Activated CD8-positive, alpha-beta T cell treated with anti-CD3 and anti-CD28 coated beads for 36 hours (primary cell): Measurements from ENCODE around the gene GCDH. TPM values are rescaled to one million over a fixed set of nuclear protein-coding genes. Genes with fewer than 3 reads are reported as not detected.
A peak's percentile ranks its signal among the peaks of the same experiment; 100 is the strongest.

Experiments used
- ATAC-seq: fragments of 200-7000 bp; cut with Tn5 transposase; one replicate; pipeline ENCODE4 v1.10.0; 2021; ENCODE audit warnings: mild to moderate bottlenecking, moderate library complexity
- CTCF ChIA-PET: fragments of 350-600 bp; sonication (Branson Sonifier 250); formaldehyde crosslinking; loops from one replicate; lab custom pipeline; 2021; ENCODE audit warnings: antibody characterized with exemption; lab: Charles Lee
- POLR2A ChIA-PET: fragments of 350-600 bp; sonication (Branson Sonifier 250); formaldehyde crosslinking; loops from one replicate; lab custom pipeline; 2021; ENCODE audit warnings: antibody characterized with exemption; lab: Charles Lee
- DNase-seq: peaks from one replicate; pipeline ENCODE4 v3.0.0-alpha.2; 2020
- H3K27ac Mint-ChIP-seq: one replicate; pipeline ENCODE4 v1.8.0; 2021; ENCODE audit warnings: mild to moderate bottlenecking, mixed read lengths
- H3K27me3 Mint-ChIP-seq: one replicate; pipeline ENCODE4 v1.8.0; 2021; ENCODE audit warnings: mixed read lengths
- H3K36me3 Mint-ChIP-seq: one replicate; pipeline ENCODE4 v1.8.0; 2021; ENCODE audit warnings: low read depth, mixed read lengths
- H3K4me1 Mint-ChIP-seq: one replicate; pipeline ENCODE4 v1.8.0; 2021; ENCODE audit warnings: low read depth, mixed read lengths
- H3K4me3 Mint-ChIP-seq: one replicate; pipeline ENCODE4 v1.8.0; 2021; ENCODE audit warnings: mild to moderate bottlenecking, moderate library complexity, mixed read lengths
- H3K9me3 Mint-ChIP-seq: one replicate; pipeline ENCODE4 v1.8.0; 2021; ENCODE audit warnings: mixed read lengths
- intact Hi-C: fragments of 100-400 bp; cut with micrococcal nuclease; formaldehyde crosslinking; loops from one replicate; pipeline ENCODE4 v1.10.0; 2022
- total RNA-seq, 2 experiments: library from RNA; stranded (reverse); gene quantifications; one replicate each; pipeline ENCODE4 v1.2.3, GENCODE V29; 2021
- TF ChIP-seq, protein P1 (sequence below): fragments of 200-600 bp; IDR thresholded peaks from one replicate; pipeline ENCODE4 v1.8.0; 2022; ENCODE audit warnings: antibody characterized with exemption, mild to moderate bottlenecking

The GCDH gene
- total RNA-seq, 2 experiments from 2014 or later = 37.5 to 43.8 TPM

DNA sequence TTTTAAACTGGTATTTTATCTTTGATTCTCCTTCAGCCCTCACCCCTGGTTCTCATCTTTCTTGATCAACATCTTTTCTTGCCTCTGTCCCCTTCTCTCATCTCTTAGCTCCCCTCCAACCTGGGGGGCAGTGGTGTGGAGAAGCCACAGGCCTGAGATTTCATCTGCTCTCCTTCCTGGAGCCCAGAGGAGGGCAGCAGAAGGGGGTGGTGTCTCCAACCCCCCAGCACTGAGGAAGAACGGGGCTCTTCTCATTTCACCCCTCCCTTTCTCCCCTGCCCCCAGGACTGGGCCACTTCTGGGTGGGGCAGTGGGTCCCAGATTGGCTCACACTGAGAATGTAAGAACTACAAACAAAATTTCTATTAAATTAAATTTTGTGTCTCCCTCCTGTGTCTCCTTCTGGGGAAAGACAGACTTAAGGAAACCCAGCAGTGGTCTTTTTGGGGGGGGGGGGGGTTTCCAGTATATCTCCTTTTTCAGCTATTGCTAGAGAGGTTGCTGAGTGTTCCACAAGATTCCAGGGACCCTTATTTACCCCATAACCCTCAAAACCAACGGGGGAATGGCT is 53.2 kb downstream of the GCDH start:
- peaks cover 57% of the 10 kb centered on the region for H3K4me1 Mint-ChIP-seq
- POLR2A ChIA-PET = interaction anchor here (0.8 to 1.6 kb wide), 7 partner anchors 10 to 58 kb away, joined by 3 to 7 read pairs (median 4); partner anchors contain the start of gene FARSA
- TF ChIP-seq, protein P1, sequence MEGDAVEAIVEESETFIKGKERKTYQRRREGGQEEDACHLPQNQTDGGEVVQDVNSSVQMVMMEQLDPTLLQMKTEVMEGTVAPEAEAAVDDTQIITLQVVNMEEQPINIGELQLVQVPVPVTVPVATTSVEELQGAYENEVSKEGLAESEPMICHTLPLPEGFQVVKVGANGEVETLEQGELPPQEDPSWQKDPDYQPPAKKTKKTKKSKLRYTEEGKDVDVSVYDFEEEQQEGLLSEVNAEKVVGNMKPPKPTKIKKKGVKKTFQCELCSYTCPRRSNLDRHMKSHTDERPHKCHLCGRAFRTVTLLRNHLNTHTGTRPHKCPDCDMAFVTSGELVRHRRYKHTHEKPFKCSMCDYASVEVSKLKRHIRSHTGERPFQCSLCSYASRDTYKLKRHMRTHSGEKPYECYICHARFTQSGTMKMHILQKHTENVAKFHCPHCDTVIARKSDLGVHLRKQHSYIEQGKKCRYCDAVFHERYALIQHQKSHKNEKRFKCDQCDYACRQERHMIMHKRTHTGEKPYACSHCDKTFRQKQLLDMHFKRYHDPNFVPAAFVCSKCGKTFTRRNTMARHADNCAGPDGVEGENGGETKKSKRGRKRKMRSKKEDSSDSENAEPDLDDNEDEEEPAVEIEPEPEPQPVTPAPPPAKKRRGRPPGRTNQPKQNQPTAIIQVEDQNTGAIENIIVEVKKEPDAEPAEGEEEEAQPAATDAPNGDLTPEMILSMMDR = no peak

GRCh38 chr19:12945479-12946091 is 54.6 kb downstream of the GCDH start, which contains the start of gene RAD23A:
TSS of gene RAD23A (plus strand) at chr19:12945862. CDS start at chr19:12945949, 87 bp downstream.
- ATAC-seq = peak; percentile 87
- Mint-ChIP-seq H3K4me3 (peak within 1 kb of the TSS; percentile 85), H3K27ac (peak within 1 kb of the TSS; percentile 96), H3K4me1 (peaks cover 44% of the 10 kb centered on the region), H3K9me3 (no peaks in the 10 kb centered on the region), H3K36me3 (peaks cover 81% of the 10 kb centered on the region), H3K27me3 (no peaks in the 10 kb centered on the region)
- DNase-seq = peak; percentile 99
- ChIA-PET CTCF (interaction anchor here (1.3 kb wide), 1 partner anchor 20 kb away, joined by 8 read pairs; no protein-coding TSS in a partner anchor), POLR2A (interaction anchor here (1.2 to 4.0 kb wide), 3 partner anchors 8 to 12 kb away, joined by 4 to 30 read pairs (median 17); partner anchors contain the start of genes FARSA and GADD45GIP1)
- TF ChIP-seq, protein P1 = no peak
- intact Hi-C loops = no loop called here

More for the DNA sequence above, 53.2 kb downstream of the GCDH start:
- Mint-ChIP-seq H3K9me3 (no peaks in the 10 kb centered on the region), H3K27me3 (no peaks in the 10 kb centered on the region), H3K27ac (peak overlapping the region; percentile 96), H3K4me3 (no peak overlapping the region), H3K36me3 (peaks cover 84% of the 10 kb centered on the region)
- intact Hi-C loops = no loop called here
- DNase-seq (no peak), ATAC-seq (no peak)
- CTCF ChIA-PET = interaction anchor here (1.3 kb wide), 1 partner anchor 21 kb away, joined by 5 read pairs; no protein-coding TSS in a partner anchor

DNA sequence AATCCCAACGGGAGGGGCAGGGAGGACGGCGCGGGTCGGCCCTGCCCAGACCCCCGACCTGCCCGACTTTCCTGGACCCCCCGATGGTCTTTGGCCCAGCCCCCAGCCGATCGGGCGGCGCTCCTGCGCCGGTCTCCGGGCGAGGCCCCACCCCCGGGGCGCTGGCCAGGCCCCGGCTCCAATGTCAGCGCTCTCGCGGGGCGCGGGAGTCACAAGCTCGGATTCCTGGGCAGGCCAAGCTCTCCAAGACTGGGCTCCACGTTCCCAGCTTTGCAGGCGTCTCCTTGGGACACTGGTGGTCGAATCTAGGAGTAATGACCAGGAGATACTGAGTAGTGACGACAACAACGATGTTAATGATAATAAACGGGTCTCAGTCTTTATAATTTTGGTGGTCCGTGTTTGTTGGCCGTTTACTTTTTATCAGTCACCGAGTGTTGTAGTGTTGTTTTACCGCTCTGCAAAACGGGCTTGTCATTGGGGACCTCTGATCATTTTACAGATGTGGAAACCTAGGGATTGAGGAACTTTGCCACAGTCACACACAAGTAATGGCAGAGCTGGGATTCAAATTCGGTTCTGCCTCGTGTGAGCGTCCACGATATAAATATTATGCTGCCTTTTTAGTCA is 55.2 kb downstream of the GCDH start:
- Mint-ChIP-seq H3K27me3 (no peaks in the 10 kb centered on the region), H3K4me1 (peaks cover 39% of the 10 kb centered on the region), H3K9me3 (no peaks in the 10 kb centered on the region), H3K27ac (peak overlapping the region; percentile 87), H3K36me3 (peaks cover 81% of the 10 kb centered on the region), H3K4me3 (peak overlapping the region; percentile 85)
- ChIA-PET CTCF (interaction anchor here (0.7 to 1.3 kb wide), 2 partner anchors 19 to 61 kb away, joined by 3 to 8 read pairs; no protein-coding TSS in a partner anchor), POLR2A (interaction anchor here (0.6 to 4.0 kb wide), 4 partner anchors 8 to 306 kb away, joined by 3 to 30 read pairs (median 10); partner anchors contain the start of genes FARSA and GADD45GIP1)
- peak; percentile 65 for DNase-seq
- intact Hi-C loops = no loop called here
- peak; percentile 55 for ATAC-seq
- TF ChIP-seq, protein P1 = no peak

DNA sequence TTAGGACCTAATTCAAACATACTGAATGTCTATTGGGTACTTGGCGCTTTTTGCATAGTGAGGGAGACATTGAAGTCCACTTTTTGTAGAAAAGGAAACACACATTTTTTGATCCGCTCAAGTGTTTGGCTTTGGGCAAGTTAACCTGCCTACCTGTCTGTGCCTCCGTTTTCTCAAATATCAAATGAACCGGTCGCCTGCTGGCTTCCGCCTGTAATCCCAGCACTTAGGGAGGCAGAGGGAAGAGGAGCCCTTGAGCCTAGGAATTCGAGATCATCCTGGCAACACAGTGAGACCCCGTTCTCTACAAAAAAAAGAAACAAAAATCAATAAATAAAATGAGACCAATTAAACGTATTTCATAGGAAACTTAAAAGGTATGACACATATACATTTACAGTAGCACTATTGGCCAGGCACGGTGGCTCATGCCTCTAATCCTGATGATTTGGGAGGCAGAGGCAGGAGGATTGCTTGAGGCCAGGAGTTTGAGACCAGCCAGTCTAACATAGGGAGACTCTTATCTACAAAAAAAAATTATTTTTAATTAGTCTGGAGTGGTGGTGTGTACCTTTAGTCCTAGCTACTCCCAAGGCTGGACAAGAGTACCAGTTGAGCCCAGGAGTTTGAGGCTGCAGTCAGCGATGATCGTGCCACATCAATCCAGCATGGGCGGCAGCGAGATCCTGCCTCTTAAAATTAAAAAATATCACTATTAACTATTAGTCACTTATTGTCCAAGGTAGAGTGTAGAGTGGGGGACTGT is 56.0 kb downstream of the GCDH start:
- ChIA-PET POLR2A (interaction anchor here (0.6 to 4.0 kb wide), 6 partner anchors 9 to 307 kb away, joined by 3 to 30 read pairs (median 4); partner anchors contain the start of genes FARSA and GADD45GIP1), CTCF (interaction anchor here (0.7 to 1.3 kb wide), 2 partner anchors 18 to 62 kb away, joined by 3 to 8 read pairs (median 6); no protein-coding TSS in a partner anchor)
- H3K27me3 Mint-ChIP-seq = no peaks in the 10 kb centered on the region
- no peak for DNase-seq
- peaks cover 82% of the 10 kb centered on the region for H3K36me3 Mint-ChIP-seq
- no peaks in the 10 kb centered on the region for H3K9me3 Mint-ChIP-seq
- no peak for ATAC-seq
- TF ChIP-seq, protein P1 = no peak
- peak overlapping the region; percentile 85 for H3K4me3 Mint-ChIP-seq
- H3K27ac Mint-ChIP-seq = peak overlapping the region; percentile 87
- H3K4me1 Mint-ChIP-seq = peaks cover 39% of the 10 kb centered on the region
- intact Hi-C loops = no loop called here
